Measurements from ENCODE around the gene GABARAP.
"Not testable (repeated sequence)": the region's sequence is repeated elsewhere in the genome, so short reads cannot be mapped to it uniquely, and the experiment has no call there.

The GABARAP gene

GRCh38 chr17:7260651-7261378, 18.6 kb upstream of the GABARAP start:
- no peak for DNase-seq (ENCODE audit: low read depth in 2 of 2)

DNA sequence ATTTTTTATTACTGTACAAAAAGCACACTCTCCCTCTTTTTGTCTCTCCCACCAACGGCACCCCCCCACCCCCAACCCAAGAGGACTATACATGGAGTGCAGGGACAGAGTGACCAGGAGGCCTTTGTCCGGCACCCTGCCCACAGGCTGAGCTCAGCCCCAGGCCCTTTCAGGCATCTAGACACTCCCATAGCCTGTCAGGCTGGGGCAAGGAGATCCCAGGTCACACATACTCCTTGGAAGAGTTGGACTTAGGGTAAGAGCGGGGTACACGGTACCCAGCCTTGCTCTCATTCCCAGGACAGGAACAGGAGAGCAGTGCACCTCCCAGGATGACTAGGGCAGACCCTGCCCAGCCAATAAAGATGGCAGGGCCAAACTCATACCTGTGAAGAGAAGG, 17.9 kb upstream of the GABARAP start:
- no peak for DNase-seq (ENCODE audit: low read depth in 2 of 2)

DNA sequence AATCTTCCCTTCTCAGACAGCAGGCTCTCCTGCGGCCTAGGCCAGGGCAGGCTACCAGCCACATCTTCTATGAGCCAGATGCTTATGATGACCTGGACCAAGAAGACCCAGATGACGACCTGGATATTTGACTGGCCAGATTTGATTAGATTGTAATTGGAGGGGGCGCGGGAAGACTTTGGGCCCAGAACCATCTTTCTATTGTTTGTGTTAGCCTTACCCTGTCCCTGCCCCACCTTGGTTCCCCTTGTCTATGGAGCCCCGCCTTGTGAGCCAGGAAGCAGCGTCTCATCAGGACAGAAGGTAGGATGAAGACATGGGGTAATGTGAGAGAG, 17.3 kb upstream of the GABARAP start:
- DNase-seq (ENCODE audit: low read depth in 2 of 2): no peak

DNA sequence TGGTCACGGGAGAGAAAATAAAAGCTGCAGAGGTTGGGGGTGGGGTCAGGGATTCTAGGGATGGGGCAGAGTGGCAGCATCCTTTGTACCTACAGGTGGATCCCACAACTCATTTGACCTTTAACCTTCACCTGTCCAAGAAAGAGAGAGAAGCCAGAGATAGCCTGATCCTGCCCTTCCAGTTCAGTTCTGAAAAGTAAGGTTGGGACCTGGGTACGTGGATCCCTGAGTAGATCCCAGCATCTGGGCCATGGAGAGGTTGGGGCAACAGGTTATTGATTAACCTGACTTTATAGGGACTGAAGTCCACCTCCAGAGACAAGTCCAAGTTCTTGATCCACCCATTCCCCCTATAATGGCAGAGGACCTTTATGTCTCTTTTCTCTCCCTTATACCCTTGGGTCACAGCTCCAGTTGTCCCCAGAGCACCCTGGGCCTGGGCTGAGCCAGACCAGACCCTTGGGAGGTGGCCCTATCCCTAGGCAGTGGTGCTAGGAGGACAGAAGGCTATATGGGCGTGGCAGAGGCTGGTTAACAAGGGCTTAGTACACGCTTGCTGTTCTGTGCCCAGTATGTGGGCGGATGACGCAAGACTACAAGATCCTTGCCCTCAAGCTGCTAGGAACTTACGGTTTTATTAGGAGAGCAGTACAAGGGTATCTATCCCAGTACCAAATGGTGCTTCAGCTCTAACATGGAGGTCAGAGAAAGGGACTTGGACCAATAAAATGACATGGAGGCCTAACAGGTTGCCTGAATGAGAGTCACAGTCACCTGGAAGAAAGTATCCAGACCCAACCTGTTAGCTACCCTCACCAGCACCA, 16.7 kb upstream of the GABARAP start:
- no peak for DNase-seq (ENCODE audit: low read depth in 2 of 2)

- DNase-seq (ENCODE audit: low read depth in 2 of 2): no peak
Measured at GRCh38 chr17:7256766-7257456, 14.7 kb upstream of the GABARAP start.

GRCh38 chr17:7254511-7254910, 12.3 kb upstream of the GABARAP start:
- DNase-seq (ENCODE audit: low read depth in 2 of 2): no peak

DNA sequence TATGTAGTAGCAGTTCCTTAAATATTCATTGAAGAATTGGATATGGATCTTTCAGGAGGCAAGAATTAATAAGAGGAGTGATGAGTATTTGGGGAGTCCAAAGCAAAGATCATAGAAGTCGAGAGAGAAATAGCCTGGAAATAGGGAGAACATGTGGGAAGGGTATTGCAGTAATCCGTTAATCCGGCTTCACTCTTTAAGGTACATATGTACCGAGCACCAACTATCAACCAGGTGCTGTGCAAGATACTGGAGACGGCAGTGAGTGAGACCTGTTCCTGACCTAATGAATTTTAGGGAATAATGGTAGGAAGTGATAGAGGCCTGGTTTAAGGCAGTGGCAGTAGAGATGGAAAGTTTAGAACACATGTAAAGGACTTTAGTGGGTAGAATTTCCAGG, 10.8 kb upstream of the GABARAP start:
- no peak for DNase-seq (ENCODE audit: low read depth in 2 of 2)

DNA sequence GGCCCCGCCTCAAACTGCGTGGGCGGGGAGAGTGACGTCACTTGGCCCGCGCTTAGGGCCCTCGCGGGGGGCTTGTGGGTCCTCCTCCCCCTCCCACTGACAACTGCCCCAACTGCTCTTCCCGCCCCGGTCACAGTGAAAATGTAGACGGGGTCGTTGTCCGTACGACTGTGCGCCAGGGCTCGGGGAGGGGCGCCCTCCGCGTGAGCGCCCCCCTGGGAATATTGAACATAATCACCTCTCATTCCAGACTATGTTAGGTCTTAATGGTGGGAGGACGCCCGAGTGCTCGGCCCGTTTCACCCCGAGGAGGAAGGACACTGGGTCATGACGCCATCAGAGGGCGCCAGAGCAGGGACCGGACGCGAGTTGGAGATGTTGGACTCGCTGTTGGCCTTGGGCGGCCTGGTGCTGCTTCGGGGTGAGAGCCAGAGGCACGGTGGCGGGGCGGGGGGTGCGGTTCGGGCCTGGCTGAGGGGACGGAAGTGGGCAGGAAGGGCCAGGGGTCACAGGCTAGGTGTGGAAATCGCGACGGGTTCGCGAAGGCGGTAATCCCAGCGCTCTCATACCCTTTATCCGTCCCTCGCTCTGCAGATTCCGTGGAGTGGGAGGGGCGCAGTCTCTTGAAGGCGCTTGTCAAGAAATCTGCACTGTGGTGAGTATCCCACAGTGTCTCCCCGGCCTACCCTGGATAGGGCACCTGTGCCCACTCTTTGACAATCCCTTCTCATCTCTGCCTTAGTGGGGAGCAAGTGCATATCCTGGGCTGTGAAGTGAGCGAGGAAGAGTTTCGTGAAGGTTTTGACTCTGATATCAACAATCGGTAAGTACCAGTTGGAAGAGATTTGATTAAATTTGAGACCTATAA, 10.2 kb upstream of the GABARAP start, which contains the start of gene ELP5:
TSS of gene ELP5 (plus strand) at position 40 of the 868 bp plus-strand sequence. CDS start at position 376, 336 bp downstream.
- peak; percentile 65 to 80 for DNase-seq (ENCODE audit: low read depth in 2 of 2)

DNA sequence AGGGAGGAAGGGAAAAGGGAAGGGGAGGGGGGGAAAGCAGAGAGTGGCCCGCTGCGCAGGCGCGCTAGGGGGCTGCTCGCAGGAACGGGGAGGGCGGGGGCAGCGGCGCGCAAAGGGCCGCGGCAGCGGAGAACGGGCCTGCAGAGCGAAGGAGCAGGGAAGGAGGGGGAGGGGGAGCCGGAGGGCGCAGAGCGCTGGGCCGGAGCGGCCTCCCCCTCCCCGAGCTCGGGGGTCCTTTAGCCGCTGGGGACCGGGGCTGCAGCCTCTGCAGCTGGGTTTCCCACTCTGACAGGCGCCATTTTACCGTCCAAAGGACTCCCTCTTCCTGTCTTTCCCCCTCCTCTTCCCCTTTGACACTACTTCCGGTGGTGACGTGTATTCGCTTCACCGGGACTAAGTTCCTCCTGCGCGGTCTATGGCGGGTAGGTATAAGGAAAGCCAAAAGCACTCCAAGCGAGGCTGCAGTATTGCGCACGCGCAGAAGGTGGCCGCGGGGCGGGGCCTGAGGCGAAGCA, 9.5 kb upstream of the GABARAP start, which contains the start of gene CTDNEP1:
TSS of gene CTDNEP1 (minus strand) at position 74 of the 515 bp plus-strand sequence. CDS start 438 bp downstream, outside the sequence.
- peak; percentile 98 to 99 for DNase-seq (ENCODE audit: low read depth in 2 of 2)

GRCh38 chr17:7250695-7251627, 8.7 kb upstream of the GABARAP start:
- DNase-seq (ENCODE audit: low read depth in 2 of 2): peak in 1 of 2 donors; percentile 28

GRCh38 chr17:7249830-7250229, 7.6 kb upstream of the GABARAP start:
- DNase-seq (ENCODE audit: low read depth in 2 of 2): no peak

DNA sequence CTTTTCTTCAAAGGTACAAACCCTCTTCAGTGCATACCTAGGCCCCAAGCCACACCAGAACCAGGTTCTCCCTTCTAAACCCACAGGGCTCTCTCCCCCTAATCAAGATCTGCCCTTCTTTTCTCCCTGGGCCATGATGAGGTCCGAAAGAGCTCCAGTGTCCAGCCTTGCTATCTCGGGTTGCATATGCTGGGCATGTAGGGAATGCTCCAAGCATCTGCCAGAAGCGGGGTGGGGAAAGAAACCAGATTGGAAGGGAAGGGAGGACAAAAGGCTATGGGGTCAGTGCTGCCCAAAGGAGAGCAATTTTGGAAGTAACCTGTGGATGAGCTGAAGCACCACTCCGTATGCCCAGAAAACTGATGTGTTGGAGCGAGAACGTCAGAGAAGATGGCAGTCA, 7.0 kb upstream of the GABARAP start:
- DNase-seq (ENCODE audit: low read depth in 2 of 2): no peak

DNA sequence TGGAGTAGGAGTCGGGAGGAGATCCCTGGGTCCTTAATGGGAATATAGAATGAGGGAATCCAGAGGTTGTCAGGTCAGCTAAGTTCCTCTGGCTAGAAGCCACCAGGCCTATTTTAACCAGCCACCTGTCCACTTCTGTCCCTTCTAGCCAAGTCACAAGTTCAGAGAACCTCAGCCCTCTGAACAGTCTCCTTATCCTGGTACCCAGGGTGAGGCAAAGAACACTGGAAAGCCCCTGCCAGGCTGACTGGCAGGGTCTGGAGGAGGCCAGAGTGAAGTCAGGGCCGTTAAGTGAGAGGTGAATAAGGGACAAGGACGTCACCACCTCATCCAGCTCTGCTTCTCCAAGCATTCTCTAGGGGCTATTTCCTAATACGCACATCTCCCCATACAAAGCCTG, 6.5 kb upstream of the GABARAP start:
- DNase-seq (ENCODE audit: low read depth in 2 of 2): no peak

GRCh38 chr17:7246779-7247178, 4.5 kb upstream of the GABARAP start:
- no peak for DNase-seq (ENCODE audit: low read depth in 2 of 2)

DNA sequence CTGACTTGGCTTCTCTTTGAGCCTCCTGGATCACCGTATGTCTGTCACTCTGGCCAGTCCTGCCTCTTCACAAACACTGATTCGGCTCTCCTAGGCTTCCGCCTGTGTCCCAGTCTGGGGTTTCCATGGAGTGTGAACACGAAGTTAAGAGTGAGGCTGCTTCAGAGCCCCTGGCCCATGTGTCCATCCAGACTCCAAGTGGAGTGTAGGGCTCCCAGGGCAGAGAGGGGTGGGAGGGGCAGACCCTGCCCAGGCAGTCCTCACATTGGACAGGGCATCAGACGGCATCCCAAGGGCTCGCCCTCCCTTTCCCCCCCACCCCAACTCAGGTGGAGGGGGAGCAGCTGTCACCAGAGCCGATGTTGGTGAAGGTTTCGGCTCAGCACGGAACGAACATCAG, 1.6 kb upstream of the GABARAP start:
- not testable (repeated sequence) for DNase-seq (ENCODE audit: low read depth in 2 of 2)

GRCh38 chr17:7243453-7243729, 1.1 kb upstream of the GABARAP start:
- no peak for DNase-seq (ENCODE audit: low read depth in 2 of 2)

GRCh38 chr17:7242717-7243452, 636 bp upstream of the GABARAP start:
- peak; percentile 85 to 90 for DNase-seq (ENCODE audit: low read depth in 2 of 2)

DNA sequence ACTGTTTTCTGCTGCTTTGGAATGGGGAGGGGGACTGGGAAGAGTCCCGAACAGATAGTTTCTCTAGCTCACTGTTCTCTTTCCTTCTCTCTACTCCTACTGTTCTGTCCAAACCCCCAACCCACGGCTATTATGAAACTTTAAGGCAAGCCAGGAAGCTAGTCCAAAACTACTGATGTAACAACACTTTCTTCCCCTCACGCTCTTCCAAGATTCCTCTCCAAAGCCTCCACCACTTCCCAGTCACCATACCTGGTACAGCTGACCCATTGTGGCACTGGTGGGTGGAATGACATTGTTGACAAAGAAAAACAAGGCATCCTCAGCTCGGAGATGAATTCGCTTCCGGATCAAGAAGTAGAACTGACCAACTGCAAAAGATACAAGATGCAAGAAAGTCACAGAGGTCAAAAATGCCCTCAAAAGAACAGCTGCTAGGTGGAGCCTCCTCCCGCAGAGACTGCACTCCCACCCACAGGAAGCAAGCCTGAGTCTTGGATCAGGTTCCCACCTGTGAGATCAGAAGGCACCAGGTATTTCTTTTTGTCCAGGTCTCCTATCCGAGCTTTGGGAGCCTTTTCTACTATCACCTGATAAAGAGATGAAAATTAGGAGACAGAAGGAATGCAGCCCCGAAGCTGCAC, 1.0 kb downstream of the GABARAP start:
- DNase-seq (ENCODE audit: low read depth in 2 of 2): no peak

GRCh38 chr17:7240375-7240774, 1.9 kb downstream of the GABARAP start:
- DNase-seq (ENCODE audit: low read depth in 2 of 2): no peak

Data from stimulated activated CD4-positive, alpha-beta T cell treated with anti-CD3 and anti-CD28 coated beads, Interleukin-1b, Interleukin-23, amount 100 ng/mL, for 4 hours (primary cell).